Fibroblast of pulmonary artery (primary cell): Measurements from ENCODE around the gene SAMD8.

Experiments
- DNase-seq: peaks from one replicate; pipeline ENCODE4 v3.0.0-alpha.2; 2010; ENCODE audit warnings: low read depth
- H3K4me3 ChIP-seq: replicated peaks from 2 replicates; pipeline ENCODE4 v1.5.1; 2011; ENCODE audit warnings: low read depth, mild to moderate bottlenecking, control low read depth, low read length, moderate library complexity
- CTCF ChIP-seq: IDR thresholded peaks from 2 replicates; pipeline ENCODE4 v1.5.1; 2011; ENCODE audit warnings: mild to moderate bottlenecking, control low read depth, low read length, inconsistent platforms; ENCODE audit errors: missing control alignments

SAMD8 gene

GRCh38 chr10:75111365-75111906 lies at the start of gene SAMD8:
TSS of gene SAMD8 (plus strand) at chr10:75111656. CDS start at chr10:75150529, 38,873 bp downstream.
- peak; percentile 96 for DNase-seq
- TF ChIP-seq CTCF: no peak
- peak within 1 kb of the TSS; percentile 96 for H3K4me3 ChIP-seq

- DNase-seq: no peak
- no peak overlapping the region for H3K4me3 ChIP-seq
- TF ChIP-seq CTCF: no peak
Observed at GRCh38 chr10:75061709-75062505, 49.5 kb upstream of the SAMD8 start.

- TF ChIP-seq CTCF: no peak
- no peak overlapping the region for H3K4me3 ChIP-seq
- peak; percentile 51 for DNase-seq
Observed at GRCh38 chr10:75062506-75063299, 48.8 kb upstream of the SAMD8 start.

GRCh38 chr10:75063461-75064230 lies 47.8 kb upstream of the SAMD8 start:
- H3K4me3 ChIP-seq: no peak overlapping the region
- no peak for DNase-seq
- no peak for TF ChIP-seq CTCF

- no peak for TF ChIP-seq CTCF
- H3K4me3 ChIP-seq: no peak overlapping the region
- no peak for DNase-seq
Observed at GRCh38 chr10:75065076-75065475, 46.4 kb upstream of the SAMD8 start.

- no peak for TF ChIP-seq CTCF
- DNase-seq: no peak
- H3K4me3 ChIP-seq: no peak overlapping the region
Observed at GRCh38 chr10:75066271-75066670, 45.2 kb upstream of the SAMD8 start.
